ENCODE measurements around the gene STYXL2.

Gene STYXL2

DNA sequence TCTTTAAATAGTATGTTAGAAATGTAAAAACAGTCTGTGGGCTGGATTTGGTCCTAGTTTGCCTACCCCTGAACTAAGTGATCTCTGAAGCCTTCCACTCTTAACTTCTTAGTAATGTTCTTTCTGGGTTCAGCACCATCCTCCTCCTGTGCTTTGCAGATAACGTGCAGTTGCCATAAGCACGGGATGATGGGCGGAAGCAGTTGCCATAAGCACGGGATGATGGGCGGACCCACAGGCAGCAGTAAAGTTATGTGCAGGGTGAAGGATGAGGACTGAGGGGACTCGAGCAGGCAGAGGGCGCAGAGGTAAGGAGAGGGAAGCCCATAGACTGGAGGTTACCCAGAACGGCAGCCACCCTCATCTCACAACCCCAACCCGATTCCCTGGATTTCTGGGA, 29.3 kb upstream of the STYXL2 start:
- Histone ChIP-seq H3K9ac (ENCODE audit: low read depth, low read length) (no peak overlapping the region), H3K36me3 (ENCODE audit: control insufficient read depth, insufficient read depth, low read length) (no peaks in the 10 kb centered on the region), H3K4me1 (ENCODE audit: control insufficient read depth, insufficient read depth, low read length) (peaks cover 1% of the 10 kb centered on the region), H3K9me3 (ENCODE audit: control insufficient read depth, insufficient read depth, low read length) (no peaks in the 10 kb centered on the region), H3K27me3 (ENCODE audit: control insufficient read depth, insufficient read depth, low read length) (no peaks in the 10 kb centered on the region), H3K4me3 (ENCODE audit: low read depth, low read length) (no peak overlapping the region)

DNA sequence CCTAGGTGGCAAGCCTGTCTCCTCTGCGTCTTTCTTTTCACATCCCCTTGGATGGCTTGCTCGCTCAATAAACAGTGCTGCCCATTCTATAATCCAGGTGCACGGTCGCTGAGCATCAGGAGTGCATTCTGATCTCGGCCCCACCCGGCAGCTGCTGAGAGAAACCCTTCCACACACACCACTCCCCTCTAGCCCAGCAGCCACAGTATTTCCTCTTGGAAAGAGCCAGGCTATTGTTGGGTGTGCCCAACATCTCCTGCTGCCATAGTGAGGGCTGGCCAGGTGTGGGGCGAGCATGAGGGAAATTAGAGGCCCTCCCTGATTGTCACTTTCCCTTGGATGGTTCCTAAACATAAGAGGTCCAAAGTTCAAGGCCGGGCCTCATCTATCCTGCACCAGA, 28.4 kb upstream of the STYXL2 start:
- no peak overlapping the region for H3K4me3 ChIP-seq (ENCODE audit: low read depth, low read length)
- H3K9me3 ChIP-seq (ENCODE audit: control insufficient read depth, insufficient read depth, low read length), result no peaks in the 10 kb centered on the region
- H3K4me1 ChIP-seq (ENCODE audit: control insufficient read depth, insufficient read depth, low read length), result no peaks in the 10 kb centered on the region
- H3K36me3 ChIP-seq (ENCODE audit: control insufficient read depth, insufficient read depth, low read length), result no peaks in the 10 kb centered on the region
- no peaks in the 10 kb centered on the region for H3K27me3 ChIP-seq (ENCODE audit: control insufficient read depth, insufficient read depth, low read length)
- H3K9ac ChIP-seq (ENCODE audit: low read depth, low read length), result no peak overlapping the region

DNA sequence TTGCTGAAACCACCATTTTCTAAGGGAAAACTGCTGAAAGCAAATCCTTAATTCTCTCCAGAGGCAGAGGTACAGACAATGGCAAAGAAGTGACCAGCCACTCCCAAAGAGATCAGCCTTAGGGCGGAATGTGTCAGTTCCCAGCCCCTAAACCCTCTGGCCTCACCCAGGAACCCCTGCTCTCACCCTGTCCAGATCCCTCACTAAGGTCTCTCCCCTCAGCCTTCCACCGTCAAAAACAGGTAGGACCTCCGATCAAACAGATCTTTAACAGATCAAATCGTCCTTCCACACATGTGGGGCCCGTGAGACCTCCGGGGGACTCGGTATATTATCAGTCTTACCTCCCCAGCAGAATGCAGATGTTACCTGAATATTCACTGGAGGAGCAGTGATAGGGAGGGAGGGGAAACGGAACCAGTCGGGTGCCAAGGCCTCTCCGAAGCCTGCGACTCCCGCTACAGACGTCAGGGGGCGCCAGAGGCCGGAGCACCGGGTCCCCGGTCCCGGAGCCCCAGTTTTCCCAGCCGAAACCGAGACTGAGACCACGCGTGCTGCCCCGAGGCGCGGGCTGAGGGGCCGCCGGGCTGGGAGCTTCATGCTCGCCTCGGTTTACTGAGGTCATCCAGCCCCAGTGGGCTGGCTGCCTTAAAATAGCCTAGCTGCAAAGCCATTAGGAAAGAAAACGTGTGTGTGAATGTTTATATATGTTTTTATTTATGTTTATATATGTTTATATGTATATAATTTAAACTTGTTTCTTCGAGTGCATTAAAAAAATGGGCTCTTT, 27.3 kb upstream of the STYXL2 start:
- H3K4me1 ChIP-seq (ENCODE audit: control insufficient read depth, insufficient read depth, low read length), result no peaks in the 10 kb centered on the region
- no peaks in the 10 kb centered on the region for H3K9me3 ChIP-seq (ENCODE audit: control insufficient read depth, insufficient read depth, low read length)
- peak overlapping the region; percentile 70 for H3K9ac ChIP-seq (ENCODE audit: low read depth, low read length)
- H3K36me3 ChIP-seq (ENCODE audit: control insufficient read depth, insufficient read depth, low read length), result no peaks in the 10 kb centered on the region
- peak overlapping the region; percentile 43 for H3K4me3 ChIP-seq (ENCODE audit: low read depth, low read length)
- no peaks in the 10 kb centered on the region for H3K27me3 ChIP-seq (ENCODE audit: control insufficient read depth, insufficient read depth, low read length)

DNA sequence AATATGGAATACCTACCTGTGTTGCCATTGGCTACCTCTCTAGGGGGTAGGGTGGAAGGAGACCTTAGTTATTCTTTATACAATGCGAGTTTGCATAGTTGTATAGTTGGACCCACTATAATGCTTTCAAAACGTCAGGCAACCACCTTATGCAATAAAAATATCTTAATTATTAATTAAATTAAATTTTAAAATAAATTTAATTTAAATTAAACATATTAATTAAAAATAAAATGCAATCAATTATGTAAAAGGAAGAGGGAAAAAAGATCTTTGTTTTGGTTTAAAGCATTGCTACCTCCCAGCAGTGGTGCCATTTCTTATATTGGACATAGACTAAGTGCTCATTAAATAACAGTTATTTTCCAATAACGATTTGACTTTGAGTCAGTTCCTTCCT, 26.0 kb upstream of the STYXL2 start:
- Histone ChIP-seq H3K4me1 (ENCODE audit: control insufficient read depth, insufficient read depth, low read length) (no peaks in the 10 kb centered on the region), H3K36me3 (ENCODE audit: control insufficient read depth, insufficient read depth, low read length) (no peaks in the 10 kb centered on the region), H3K27me3 (ENCODE audit: control insufficient read depth, insufficient read depth, low read length) (no peaks in the 10 kb centered on the region), H3K9ac (ENCODE audit: low read depth, low read length) (no peak overlapping the region), H3K4me3 (ENCODE audit: low read depth, low read length) (no peak overlapping the region), H3K9me3 (ENCODE audit: control insufficient read depth, insufficient read depth, low read length) (no peaks in the 10 kb centered on the region)

DNA sequence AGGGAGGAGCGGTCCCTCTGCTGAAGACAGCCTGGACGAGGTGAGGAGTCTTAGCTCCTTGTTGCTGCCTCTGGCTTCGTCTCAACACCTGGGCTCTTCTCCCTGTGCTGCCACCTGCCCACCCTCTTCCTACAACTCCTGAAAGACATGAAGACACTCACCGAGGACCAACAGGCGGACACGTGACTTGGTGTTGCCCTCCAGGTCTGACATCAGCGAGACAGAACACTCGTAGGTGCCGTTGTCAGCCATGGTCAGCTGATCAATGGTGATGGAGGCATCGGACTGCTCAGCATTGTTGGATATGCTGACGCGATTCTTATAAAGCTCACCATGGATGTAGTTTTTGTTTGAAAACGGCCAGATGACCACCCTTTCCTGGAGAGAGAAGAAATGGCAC, 25.1 kb upstream of the STYXL2 start:
- no peaks in the 10 kb centered on the region for H3K27me3 ChIP-seq (ENCODE audit: control insufficient read depth, insufficient read depth, low read length)
- H3K4me1 ChIP-seq (ENCODE audit: control insufficient read depth, insufficient read depth, low read length), result no peaks in the 10 kb centered on the region
- no peak overlapping the region for H3K4me3 ChIP-seq (ENCODE audit: low read depth, low read length)
- no peaks in the 10 kb centered on the region for H3K9me3 ChIP-seq (ENCODE audit: control insufficient read depth, insufficient read depth, low read length)
- H3K9ac ChIP-seq (ENCODE audit: low read depth, low read length), result no peak overlapping the region
- H3K36me3 ChIP-seq (ENCODE audit: control insufficient read depth, insufficient read depth, low read length), result no peaks in the 10 kb centered on the region

DNA sequence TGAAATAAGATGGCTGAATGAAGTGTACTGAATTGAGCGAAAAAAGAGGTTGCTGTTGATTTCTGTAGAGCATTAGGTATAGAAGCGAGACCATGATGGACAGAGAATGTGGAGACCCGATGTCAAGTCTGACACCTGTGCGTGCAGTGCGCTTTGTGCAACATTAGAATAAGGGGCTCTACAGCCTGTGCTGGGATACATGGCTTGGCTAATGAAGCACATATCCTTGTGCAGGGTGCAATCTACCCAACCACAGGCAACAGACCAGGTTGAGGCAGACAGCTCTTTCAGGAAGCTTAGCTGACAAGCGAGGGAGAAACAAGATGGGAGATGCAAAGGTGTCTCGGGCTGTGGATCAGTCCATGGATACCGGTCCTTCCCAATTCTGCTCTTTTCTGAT, 22.6 kb upstream of the STYXL2 start:
- Histone ChIP-seq H3K36me3 (ENCODE audit: control insufficient read depth, insufficient read depth, low read length) (no peaks in the 10 kb centered on the region), H3K4me1 (ENCODE audit: control insufficient read depth, insufficient read depth, low read length) (no peaks in the 10 kb centered on the region), H3K27me3 (ENCODE audit: control insufficient read depth, insufficient read depth, low read length) (no peaks in the 10 kb centered on the region), H3K9me3 (ENCODE audit: control insufficient read depth, insufficient read depth, low read length) (no peaks in the 10 kb centered on the region), H3K4me3 (ENCODE audit: low read depth, low read length) (no peak overlapping the region), H3K9ac (ENCODE audit: low read depth, low read length) (no peak overlapping the region)

DNA sequence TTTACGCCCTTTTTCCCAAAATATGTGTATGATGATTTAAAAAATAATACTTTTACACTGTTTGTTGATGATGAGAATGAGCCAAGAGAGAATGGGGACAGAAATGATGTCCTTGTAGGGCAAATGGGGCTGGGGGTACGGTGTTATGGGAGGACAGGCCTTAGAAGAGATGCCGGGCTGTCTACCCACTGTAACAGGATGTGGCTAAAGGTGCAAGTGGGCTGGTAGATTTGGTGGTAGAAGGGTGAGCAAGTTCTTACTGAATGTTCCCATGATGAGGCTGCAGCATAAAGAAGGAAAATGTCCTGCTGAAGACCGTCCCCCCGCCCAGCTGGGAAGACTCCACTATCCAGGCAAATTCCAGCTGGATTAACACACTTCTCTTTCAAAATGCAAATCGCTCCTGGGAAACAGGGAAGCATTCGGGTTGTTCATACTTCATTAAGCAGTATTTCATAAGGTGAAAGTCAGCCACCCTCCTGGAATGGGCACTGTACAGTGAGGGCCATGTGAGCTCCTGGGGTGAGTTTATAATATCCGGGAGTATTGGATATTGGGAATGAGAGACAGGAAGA, 17.7 kb upstream of the STYXL2 start:
- Histone ChIP-seq H3K36me3 (ENCODE audit: control insufficient read depth, insufficient read depth, low read length) (no peaks in the 10 kb centered on the region), H3K9ac (ENCODE audit: low read depth, low read length) (no peak overlapping the region), H3K9me3 (ENCODE audit: control insufficient read depth, insufficient read depth, low read length) (no peaks in the 10 kb centered on the region), H3K4me1 (ENCODE audit: control insufficient read depth, insufficient read depth, low read length) (no peaks in the 10 kb centered on the region), H3K4me3 (ENCODE audit: low read depth, low read length) (no peak overlapping the region), H3K27me3 (ENCODE audit: control insufficient read depth, insufficient read depth, low read length) (no peaks in the 10 kb centered on the region)

DNA sequence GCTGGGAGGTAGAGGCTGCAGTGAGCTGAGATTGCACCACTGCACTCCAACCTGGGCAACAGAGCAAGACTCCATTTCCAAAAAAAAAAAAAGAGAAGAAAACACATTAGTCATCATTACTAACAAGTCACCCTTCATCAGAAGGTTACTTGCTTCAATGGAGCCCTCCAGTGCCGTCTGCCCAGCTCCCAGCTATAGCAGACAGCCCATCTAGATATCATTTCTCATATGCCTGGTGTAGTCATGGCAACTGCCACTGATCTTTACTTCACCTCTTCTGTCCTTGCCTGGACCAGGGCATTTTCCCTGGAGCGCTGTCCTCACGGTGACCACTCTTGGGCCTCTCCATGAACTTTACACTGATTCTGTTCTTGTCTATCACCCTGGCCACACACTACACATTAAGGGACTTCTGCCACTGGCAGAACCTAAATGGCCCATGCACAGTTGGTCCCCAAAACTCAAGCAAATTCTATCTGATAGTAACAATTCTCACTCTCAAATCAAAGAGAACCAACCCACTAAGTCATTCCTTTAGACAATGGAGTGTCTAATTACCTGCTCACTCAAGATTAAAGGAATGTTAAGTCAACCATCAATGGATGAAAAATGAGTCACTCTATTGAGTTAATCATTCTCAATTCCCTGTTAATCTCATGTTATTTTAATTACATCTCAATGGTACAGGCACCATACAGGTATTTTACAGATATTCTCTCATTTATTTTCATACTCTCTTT, 16.6 kb upstream of the STYXL2 start:
- Histone ChIP-seq H3K4me1 (ENCODE audit: control insufficient read depth, insufficient read depth, low read length) (no peaks in the 10 kb centered on the region), H3K36me3 (ENCODE audit: control insufficient read depth, insufficient read depth, low read length) (no peaks in the 10 kb centered on the region), H3K9me3 (ENCODE audit: control insufficient read depth, insufficient read depth, low read length) (no peaks in the 10 kb centered on the region), H3K27me3 (ENCODE audit: control insufficient read depth, insufficient read depth, low read length) (no peaks in the 10 kb centered on the region), H3K4me3 (ENCODE audit: low read depth, low read length) (no peak overlapping the region), H3K9ac (ENCODE audit: low read depth, low read length) (no peak overlapping the region)

DNA sequence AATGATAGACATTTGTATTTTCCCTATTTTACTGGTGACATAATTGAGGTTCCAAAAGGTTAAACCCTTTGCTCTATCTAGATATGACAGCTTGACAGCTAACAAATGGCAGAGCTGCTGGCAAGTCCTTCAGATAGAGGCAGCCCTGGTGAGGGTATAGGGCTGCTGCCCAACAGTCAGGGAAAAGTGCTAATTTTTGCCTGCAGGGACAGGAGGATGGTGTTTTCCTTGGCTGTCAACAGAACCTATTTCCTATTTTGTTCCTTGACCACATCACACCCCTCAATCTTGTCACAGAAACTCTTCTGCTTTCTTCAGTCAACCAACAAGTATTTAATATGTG, 16.0 kb upstream of the STYXL2 start:
- no peaks in the 10 kb centered on the region for H3K4me1 ChIP-seq (ENCODE audit: control insufficient read depth, insufficient read depth, low read length)
- no peaks in the 10 kb centered on the region for H3K27me3 ChIP-seq (ENCODE audit: control insufficient read depth, insufficient read depth, low read length)
- H3K36me3 ChIP-seq (ENCODE audit: control insufficient read depth, insufficient read depth, low read length), result no peaks in the 10 kb centered on the region
- H3K9ac ChIP-seq (ENCODE audit: low read depth, low read length), result no peak overlapping the region
- no peaks in the 10 kb centered on the region for H3K9me3 ChIP-seq (ENCODE audit: control insufficient read depth, insufficient read depth, low read length)
- no peak overlapping the region for H3K4me3 ChIP-seq (ENCODE audit: low read depth, low read length)

DNA sequence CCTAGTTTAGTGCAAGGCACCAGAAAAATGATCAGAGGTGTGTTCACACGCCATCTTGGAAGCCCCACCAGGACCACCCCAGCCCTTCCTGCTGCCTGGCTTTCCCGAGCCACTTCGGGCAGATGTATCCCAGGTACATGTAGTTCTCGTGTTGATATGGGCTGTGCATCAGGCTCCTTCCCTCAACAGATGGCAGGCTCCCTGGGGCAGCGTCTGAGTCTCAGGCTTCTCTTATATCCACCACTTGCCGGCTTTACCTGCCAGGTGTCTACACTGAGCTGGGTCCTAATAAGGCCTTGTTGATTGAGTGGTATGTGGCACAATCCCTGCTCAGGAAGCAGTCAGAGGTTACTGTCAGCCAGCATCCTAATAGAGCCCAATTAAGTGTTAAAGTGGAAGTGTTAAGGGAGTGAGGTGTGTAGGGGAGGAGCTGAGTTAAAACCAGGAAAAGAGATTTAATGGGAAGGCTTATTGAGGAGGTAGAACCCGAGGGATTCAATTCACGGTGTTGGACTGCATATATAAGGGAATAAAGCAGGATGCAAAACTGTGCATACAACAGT, 12.2 kb upstream of the STYXL2 start:
- Histone ChIP-seq H3K27me3 (ENCODE audit: control insufficient read depth, insufficient read depth, low read length) (no peaks in the 10 kb centered on the region), H3K9me3 (ENCODE audit: control insufficient read depth, insufficient read depth, low read length) (no peaks in the 10 kb centered on the region), H3K4me1 (ENCODE audit: control insufficient read depth, insufficient read depth, low read length) (peaks cover 3% of the 10 kb centered on the region), H3K9ac (ENCODE audit: low read depth, low read length) (no peak overlapping the region), H3K36me3 (ENCODE audit: control insufficient read depth, insufficient read depth, low read length) (no peaks in the 10 kb centered on the region), H3K4me3 (ENCODE audit: low read depth, low read length) (no peak overlapping the region)

DNA sequence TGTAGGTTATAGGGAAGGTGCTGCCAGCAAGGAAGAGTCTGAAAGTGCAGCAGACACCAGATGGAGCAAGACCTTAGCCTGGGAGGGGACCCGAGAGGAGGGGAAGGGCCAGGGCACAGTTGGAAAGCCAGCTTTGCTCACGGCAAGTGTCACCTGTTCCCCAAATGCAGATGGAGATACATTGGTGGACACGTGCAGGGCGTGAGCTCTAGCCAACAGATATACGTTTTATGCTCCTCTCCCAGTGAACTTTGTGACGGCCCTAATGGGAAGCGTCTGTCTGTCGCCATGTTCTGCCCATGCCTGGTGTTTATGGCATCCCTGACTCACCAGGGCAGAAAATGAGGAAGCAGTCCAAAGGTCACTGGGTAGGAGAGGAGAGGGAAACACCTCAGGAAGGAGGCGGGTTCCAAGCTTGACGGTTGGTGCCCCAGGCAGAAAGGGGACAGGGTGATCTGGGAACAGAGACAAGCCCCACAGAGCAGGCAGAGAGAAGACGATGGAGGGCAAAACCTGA, 11.3 kb upstream of the STYXL2 start:
- Histone ChIP-seq H3K4me1 (ENCODE audit: control insufficient read depth, insufficient read depth, low read length) (peaks cover 3% of the 10 kb centered on the region), H3K4me3 (ENCODE audit: low read depth, low read length) (no peak overlapping the region), H3K36me3 (ENCODE audit: control insufficient read depth, insufficient read depth, low read length) (no peaks in the 10 kb centered on the region), H3K27me3 (ENCODE audit: control insufficient read depth, insufficient read depth, low read length) (no peaks in the 10 kb centered on the region), H3K9ac (ENCODE audit: low read depth, low read length) (no peak overlapping the region), H3K9me3 (ENCODE audit: control insufficient read depth, insufficient read depth, low read length) (no peaks in the 10 kb centered on the region)

Data from iPS-15b (cell line).